ENCODE results near the gene IL1RAPL1. TPM values are rescaled to one million over a fixed set of nuclear protein-coding genes. Genes with fewer than 3 reads are reported as not detected.

IL1RAPL1 gene
- total RNA-seq, 2 donors from 2014 or later = not detected

GRCh38 chrX:29952016-29952415 lies 1364.8 kb downstream of the IL1RAPL1 start:
- no peaks in the 10 kb centered on the region for H3K9me3 Mint-ChIP-seq
- no peaks in the 10 kb centered on the region for H3K27me3 Mint-ChIP-seq
- no peak for ATAC-seq (replicated peaks)
- no peak overlapping the region for H3K4me3 Mint-ChIP-seq
- no peak overlapping the region for H3K27ac Mint-ChIP-seq
- H3K36me3 Mint-ChIP-seq (ENCODE audit: low read depth) = no peaks in the 10 kb centered on the region
- no peaks in the 10 kb centered on the region for H3K4me1 Mint-ChIP-seq

GRCh38 chrX:29962061-29962460 lies 1374.8 kb downstream of the IL1RAPL1 start:
- Mint-ChIP-seq H3K27ac (no peak overlapping the region), H3K4me1 (no peaks in the 10 kb centered on the region), H3K27me3 (no peaks in the 10 kb centered on the region), H3K9me3 (no peaks in the 10 kb centered on the region), H3K36me3 (ENCODE audit: low read depth) (no peaks in the 10 kb centered on the region), H3K4me3 (no peak overlapping the region)
- no peak for ATAC-seq (replicated peaks)

GRCh38 chrX:29965634-29966033 lies 1378.4 kb downstream of the IL1RAPL1 start:
- no peaks in the 10 kb centered on the region for H3K27me3 Mint-ChIP-seq
- ATAC-seq (replicated peaks) = no peak
- no peaks in the 10 kb centered on the region for H3K4me1 Mint-ChIP-seq
- no peak overlapping the region for H3K27ac Mint-ChIP-seq
- no peak overlapping the region for H3K4me3 Mint-ChIP-seq
- H3K36me3 Mint-ChIP-seq (ENCODE audit: low read depth) = no peaks in the 10 kb centered on the region
- H3K9me3 Mint-ChIP-seq = no peaks in the 10 kb centered on the region

GRCh38 chrX:29992083-29992482 lies 1404.8 kb downstream of the IL1RAPL1 start:
- no peak overlapping the region for H3K27ac Mint-ChIP-seq
- no peak overlapping the region for H3K4me3 Mint-ChIP-seq
- H3K36me3 Mint-ChIP-seq (ENCODE audit: low read depth) = no peaks in the 10 kb centered on the region
- no peaks in the 10 kb centered on the region for H3K27me3 Mint-ChIP-seq
- H3K4me1 Mint-ChIP-seq = no peaks in the 10 kb centered on the region
- no peak for ATAC-seq (replicated peaks)
- no peaks in the 10 kb centered on the region for H3K9me3 Mint-ChIP-seq

GRCh38 chrX:30005813-30006212 lies 1418.6 kb downstream of the IL1RAPL1 start:
- H3K27ac Mint-ChIP-seq = no peak overlapping the region
- no peaks in the 10 kb centered on the region for H3K36me3 Mint-ChIP-seq (ENCODE audit: low read depth)

More at GRCh38 chrX:30005813-30006212, 1418.6 kb downstream of the IL1RAPL1 start:
- Mint-ChIP-seq H3K4me3 (no peak overlapping the region), H3K4me1 (no peaks in the 10 kb centered on the region), H3K9me3 (peaks cover 3% of the 10 kb centered on the region), H3K27me3 (no peaks in the 10 kb centered on the region)
- ATAC-seq (replicated peaks) = no peak

All from activated T-helper 17 cell treated with anti-CD3 and anti-CD28 coated beads, Interleukin-2, amount 50 U/mL, for 72 hours (primary cell).